ENCODE measurements around the gene CHPF.

- no peak for TF ChIP-seq CTCF (IDR thresholded peaks at IDR 0.05; ENCODE audit: insufficient read depth, low read depth, low read length)
- no peak for TF ChIP-seq EZH2 (IDR thresholded peaks at IDR 0.05; ENCODE audit: insufficient read depth, low read length)
These were observed 6.6 kb downstream of the CHPF start for GRCh38 chr2:219536967-219537366.

Measured in astrocyte (in vitro differentiated cells and primary cell).